ENCODE data around the gene MSANTD2. TPM values are rescaled to one million over a fixed set of nuclear protein-coding genes. Genes with fewer than 3 reads are reported as not detected.

The MSANTD2 gene
- total and polyA plus RNA-seq, 9 of the 15 experiments (the other 6 are each of a cell fraction or from before 2014, with no cell fraction given), result 1.3 to 9.9 (median 5.3) TPM

DNA sequence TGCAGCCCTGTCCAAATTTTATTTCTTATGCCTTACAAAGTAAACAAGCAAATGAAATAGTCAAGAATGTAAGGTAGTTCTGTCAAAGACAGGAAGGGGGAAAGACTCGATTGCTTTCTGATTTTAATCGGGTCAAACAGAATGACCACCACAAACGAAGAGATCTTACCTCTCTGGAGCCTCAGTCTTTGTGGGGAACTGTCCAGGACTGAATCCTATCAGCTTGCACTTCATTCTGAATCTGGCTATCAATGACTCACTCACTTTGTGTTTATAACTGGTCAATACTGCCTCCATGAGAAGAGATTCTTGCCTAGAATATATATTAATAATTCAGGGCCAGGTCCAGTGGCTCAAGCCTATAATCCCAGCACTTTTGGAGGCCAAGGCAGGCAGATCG, 17.2 kb downstream of the MSANTD2 start (continued):
- no peak for TF ChIP-seq ZBTB1 (CRISPR knock-in tag; IDR thresholded peaks at IDR 0.05; ENCODE audit: borderline replicate concordance, low read depth)
- TF ChIP-seq, protein P1, sequence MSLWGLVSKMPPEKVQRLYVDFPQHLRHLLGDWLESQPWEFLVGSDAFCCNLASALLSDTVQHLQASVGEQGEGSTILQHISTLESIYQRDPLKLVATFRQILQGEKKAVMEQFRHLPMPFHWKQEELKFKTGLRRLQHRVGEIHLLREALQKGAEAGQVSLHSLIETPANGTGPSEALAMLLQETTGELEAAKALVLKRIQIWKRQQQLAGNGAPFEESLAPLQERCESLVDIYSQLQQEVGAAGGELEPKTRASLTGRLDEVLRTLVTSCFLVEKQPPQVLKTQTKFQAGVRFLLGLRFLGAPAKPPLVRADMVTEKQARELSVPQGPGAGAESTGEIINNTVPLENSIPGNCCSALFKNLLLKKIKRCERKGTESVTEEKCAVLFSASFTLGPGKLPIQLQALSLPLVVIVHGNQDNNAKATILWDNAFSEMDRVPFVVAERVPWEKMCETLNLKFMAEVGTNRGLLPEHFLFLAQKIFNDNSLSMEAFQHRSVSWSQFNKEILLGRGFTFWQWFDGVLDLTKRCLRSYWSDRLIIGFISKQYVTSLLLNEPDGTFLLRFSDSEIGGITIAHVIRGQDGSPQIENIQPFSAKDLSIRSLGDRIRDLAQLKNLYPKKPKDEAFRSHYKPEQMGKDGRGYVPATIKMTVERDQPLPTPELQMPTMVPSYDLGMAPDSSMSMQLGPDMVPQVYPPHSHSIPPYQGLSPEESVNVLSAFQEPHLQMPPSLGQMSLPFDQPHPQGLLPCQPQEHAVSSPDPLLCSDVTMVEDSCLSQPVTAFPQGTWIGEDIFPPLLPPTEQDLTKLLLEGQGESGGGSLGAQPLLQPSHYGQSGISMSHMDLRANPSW (CRISPR knock-in tag; IDR thresholded peaks at IDR 0.05), result no peak
- TF ChIP-seq MCM5 (IDR thresholded peaks at IDR 0.05; ENCODE audit: low read depth), result no peak
- TF ChIP-seq TAF15 (IDR thresholded peaks at IDR 0.05; ENCODE audit: low read depth, low read length), result no peak
- TF ChIP-seq TAF1 (IDR thresholded peaks at IDR 0.05; ENCODE audit: control insufficient read depth, extremely low read depth, insufficient read depth, low read length, severe bottlenecking), result no peak
- TF ChIP-seq PTRF (tag; IDR thresholded peaks at IDR 0.05), result no peak
- TF ChIP-seq, protein P2, sequence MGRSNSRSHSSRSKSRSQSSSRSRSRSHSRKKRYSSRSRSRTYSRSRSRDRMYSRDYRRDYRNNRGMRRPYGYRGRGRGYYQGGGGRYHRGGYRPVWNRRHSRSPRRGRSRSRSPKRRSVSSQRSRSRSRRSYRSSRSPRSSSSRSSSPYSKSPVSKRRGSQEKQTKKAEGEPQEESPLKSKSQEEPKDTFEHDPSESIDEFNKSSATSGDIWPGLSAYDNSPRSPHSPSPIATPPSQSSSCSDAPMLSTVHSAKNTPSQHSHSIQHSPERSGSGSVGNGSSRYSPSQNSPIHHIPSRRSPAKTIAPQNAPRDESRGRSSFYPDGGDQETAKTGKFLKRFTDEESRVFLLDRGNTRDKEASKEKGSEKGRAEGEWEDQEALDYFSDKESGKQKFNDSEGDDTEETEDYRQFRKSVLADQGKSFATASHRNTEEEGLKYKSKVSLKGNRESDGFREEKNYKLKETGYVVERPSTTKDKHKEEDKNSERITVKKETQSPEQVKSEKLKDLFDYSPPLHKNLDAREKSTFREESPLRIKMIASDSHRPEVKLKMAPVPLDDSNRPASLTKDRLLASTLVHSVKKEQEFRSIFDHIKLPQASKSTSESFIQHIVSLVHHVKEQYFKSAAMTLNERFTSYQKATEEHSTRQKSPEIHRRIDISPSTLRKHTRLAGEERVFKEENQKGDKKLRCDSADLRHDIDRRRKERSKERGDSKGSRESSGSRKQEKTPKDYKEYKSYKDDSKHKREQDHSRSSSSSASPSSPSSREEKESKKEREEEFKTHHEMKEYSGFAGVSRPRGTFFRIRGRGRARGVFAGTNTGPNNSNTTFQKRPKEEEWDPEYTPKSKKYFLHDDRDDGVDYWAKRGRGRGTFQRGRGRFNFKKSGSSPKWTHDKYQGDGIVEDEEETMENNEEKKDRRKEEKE (IDR thresholded peaks at IDR 0.05; ENCODE audit: borderline replicate concordance in 1 of 2, control insufficient read depth in 1 of 2, low read depth in 2 of 2, low read length in 1 of 2), result no peak
- TF ChIP-seq, protein P3, sequence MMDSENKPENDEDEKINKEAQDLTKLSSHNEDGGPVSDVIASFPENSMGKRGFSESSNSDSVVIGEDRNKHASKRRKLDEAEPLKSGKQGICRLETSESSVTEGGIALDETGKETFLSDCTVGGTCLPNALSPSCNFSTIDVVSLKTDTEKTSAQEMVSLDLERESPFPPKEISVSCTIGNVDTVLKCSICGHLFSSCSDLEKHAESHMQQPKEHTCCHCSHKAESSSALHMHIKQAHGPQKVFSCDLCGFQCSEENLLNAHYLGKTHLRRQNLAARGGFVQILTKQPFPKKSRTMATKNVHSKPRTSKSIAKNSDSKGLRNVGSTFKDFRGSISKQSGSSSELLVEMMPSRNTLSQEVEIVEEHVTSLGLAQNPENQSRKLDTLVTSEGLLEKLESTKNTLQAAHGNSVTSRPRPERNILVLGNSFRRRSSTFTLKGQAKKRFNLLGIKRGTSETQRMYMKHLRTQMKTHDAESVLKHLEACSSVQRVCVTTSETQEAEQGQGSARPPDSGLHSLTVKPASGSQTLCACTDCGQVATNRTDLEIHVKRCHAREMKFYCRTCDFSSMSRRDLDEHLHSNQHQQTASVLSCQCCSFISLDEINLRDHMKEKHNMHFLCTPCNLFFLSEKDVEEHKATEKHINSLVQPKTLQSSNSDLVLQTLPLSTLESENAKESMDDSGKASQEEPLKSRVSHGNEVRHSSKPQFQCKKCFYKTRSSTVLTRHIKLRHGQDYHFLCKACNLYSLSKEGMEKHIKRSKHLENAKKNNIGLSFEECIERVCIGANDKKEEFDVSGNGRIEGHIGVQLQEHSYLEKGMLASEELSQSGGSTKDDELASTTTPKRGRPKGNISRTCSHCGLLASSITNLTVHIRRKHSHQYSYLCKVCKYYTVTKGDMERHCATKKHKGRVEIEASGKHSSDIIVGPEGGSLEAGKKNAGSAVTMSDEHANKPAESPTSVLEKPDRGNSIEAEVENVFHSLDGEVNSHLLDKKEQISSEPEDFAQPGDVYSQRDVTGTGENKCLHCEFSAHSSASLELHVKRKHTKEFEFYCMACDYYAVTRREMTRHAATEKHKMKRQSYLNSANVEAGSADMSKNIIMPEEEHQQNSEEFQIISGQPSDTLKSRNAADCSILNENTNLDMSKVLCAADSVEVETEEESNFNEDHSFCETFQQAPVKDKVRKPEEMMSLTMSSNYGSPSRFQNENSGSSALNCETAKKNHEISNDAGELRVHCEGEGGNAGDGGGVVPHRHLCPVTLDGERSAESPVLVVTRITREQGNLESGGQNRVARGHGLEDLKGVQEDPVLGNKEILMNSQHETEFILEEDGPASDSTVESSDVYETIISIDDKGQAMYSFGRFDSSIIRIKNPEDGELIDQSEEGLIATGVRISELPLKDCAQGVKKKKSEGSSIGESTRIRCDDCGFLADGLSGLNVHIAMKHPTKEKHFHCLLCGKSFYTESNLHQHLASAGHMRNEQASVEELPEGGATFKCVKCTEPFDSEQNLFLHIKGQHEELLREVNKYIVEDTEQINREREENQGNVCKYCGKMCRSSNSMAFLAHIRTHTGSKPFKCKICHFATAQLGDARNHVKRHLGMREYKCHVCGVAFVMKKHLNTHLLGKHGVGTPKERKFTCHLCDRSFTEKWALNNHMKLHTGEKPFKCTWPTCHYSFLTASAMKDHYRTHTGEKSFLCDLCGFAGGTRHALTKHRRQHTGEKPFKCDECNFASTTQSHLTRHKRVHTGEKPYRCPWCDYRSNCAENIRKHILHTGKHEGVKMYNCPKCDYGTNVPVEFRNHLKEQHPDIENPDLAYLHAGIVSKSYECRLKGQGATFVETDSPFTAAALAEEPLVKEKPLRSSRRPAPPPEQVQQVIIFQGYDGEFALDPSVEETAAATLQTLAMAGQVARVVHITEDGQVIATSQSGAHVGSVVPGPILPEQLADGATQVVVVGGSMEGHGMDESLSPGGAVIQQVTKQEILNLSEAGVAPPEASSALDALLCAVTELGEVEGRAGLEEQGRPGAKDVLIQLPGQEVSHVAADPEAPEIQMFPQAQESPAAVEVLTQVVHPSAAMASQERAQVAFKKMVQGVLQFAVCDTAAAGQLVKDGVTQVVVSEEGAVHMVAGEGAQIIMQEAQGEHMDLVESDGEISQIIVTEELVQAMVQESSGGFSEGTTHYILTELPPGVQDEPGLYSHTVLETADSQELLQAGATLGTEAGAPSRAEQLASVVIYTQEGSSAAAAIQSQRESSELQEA (IDR thresholded peaks at IDR 0.05; ENCODE audit: low read depth), result no peak
- TF ChIP-seq, protein P4, sequence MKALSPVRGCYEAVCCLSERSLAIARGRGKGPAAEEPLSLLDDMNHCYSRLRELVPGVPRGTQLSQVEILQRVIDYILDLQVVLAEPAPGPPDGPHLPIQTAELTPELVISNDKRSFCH (CRISPR knock-in tag; IDR thresholded peaks at IDR 0.05), result no peak
- TF ChIP-seq, protein P4 (tag; IDR thresholded peaks at IDR 0.05), result no peak
- TF ChIP-seq JUNB (CRISPR knock-in tag; conservative IDR thresholded peaks at IDR 0.05), result no peak
- no peak for TF ChIP-seq ZNF830 (CRISPR knock-in tag; IDR thresholded peaks at IDR 0.05)
- TF ChIP-seq EGR1 (conservative IDR thresholded peaks at IDR 0.05), result no peak
